Left lung (tissue), 14 donors: Measurements from ENCODE around the gene CDK5R1. TPM values are rescaled to one million over a fixed set of nuclear protein-coding genes. Genes with fewer than 3 reads are reported as not detected.

Experiments
- ATAC-seq: fragments of 200-7000 bp; cut with Tn5 transposase; one replicate; pipeline ENCODE4 v1.9.1; 2020; ENCODE audit warnings: moderate library complexity
- DNase-seq, 4 donors: peaks; one replicate each; pipeline ENCODE4 v3.0.0-alpha.2; 2013 to 2020
- H3K27ac ChIP-seq, 2 donors: fragments of 200-600 bp; sonication (generic) in 1 of 2; one replicate each; pipeline versions ENCODE4 v1.5.0 to v1.8.0; 2020 to 2021
- H3K27me3 ChIP-seq, 2 donors: fragments of 200-600 bp; sonication (generic) in 1 of 2; one replicate each; pipeline versions ENCODE4 v1.5.0 to v1.8.0; 2020 to 2021
- H3K36me3 ChIP-seq, 2 donors: fragments of 200-600 bp; sonication (generic) in 1 of 2; one replicate each; pipeline versions ENCODE4 v1.5.0 to v1.8.0; 2020 to 2021
- H3K4me1 ChIP-seq, 2 donors: fragments of 200-600 bp; one replicate each; pipeline ENCODE4 v1.8.0; 2021
- H3K4me3 ChIP-seq, 2 donors: fragments of 200-600 bp; sonication (generic) in 1 of 2; one replicate each; pipeline versions ENCODE4 v1.5.0 to v1.8.0; 2020 to 2021; ENCODE audit warnings: mild to moderate bottlenecking in 1 of 2
- H3K9me3 ChIP-seq, 2 donors: fragments of 200-600 bp; sonication (generic) in 1 of 2; one replicate each; pipeline versions ENCODE4 v1.5.0 to v1.8.0; 2020 to 2021
- intact Hi-C, 2 donors: fragments of 100-400 bp; cut with DNase I; formaldehyde crosslinking; loops; one replicate each; pipeline versions ENCODE4 v1.11.2 to v1.14.2; 2022
- long read RNA-seq, 12 donors: library from polyadenylated mRNA in 2 of 12; unstranded in 2 of 12; transcript quantifications; one replicate each; pipeline ENCODE4 v2.0.0 and lab custom pipeline, GENCODE V29; 2019 to 2026
- polyA plus RNA-seq, 6 donors: library from polyadenylated mRNA; unstranded; fragments of 120-200 nt; gene quantifications; one replicate each; pipeline ENCODE4 v1.2.1, GENCODE V29; 2013; ENCODE audit not compliant: insufficient read length in 6 of 6
- total RNA-seq, 2 donors: library from RNA; stranded (reverse); fragmentation: NEBNext Ultra II Directional; extraction: Animal tissue kit (Norgen Biotek cat#: 25700); gene quantifications; one replicate each; pipeline ENCODE4 v1.2.1, GENCODE V29; 2021
- TF ChIP-seq, protein P1 (sequence below), 2 donors: fragments of 200-600 bp; sonication (generic) in 1 of 2; IDR thresholded peaks; one replicate each; pipeline versions ENCODE4 v1.5.0 to v1.8.0; 2021; ENCODE audit warnings: antibody characterized with exemption in 2 of 2
- donor health status: DM: no; HTN: yes; CAD: no.
- donor health status: DM: no; HTN: no; CAD: no.

The CDK5R1 gene
- total RNA-seq (1 to 10 TPM; 1.3 to 1.5 TPM), polyA plus RNA-seq (1 to 10 TPM; 3.1 to 5.0 (median 4.2) TPM)
- long read RNA-seq, donor 1, full-length matches to known transcripts = 3 of 3 reads
- long read RNA-seq, donor 1, partial matches to known transcripts = 0 of 3 reads
- long read RNA-seq, donor 1, other reads (novel, unspliced or antisense) = 0 of 3 reads
- long read RNA-seq, donor 2, full-length matches to known transcripts = 4 of 4 reads
- long read RNA-seq, donor 2, partial matches to known transcripts = 0 of 4 reads
- long read RNA-seq, donor 2, other reads (novel, unspliced or antisense) = 0 of 4 reads
- long read RNA-seq, donor 3 = 0 reads
- long read RNA-seq, donor 4 = 0 reads
- long read RNA-seq, donor 5, full-length matches to known transcripts = 2 of 2 reads
- long read RNA-seq, donor 5, partial matches to known transcripts = 0 of 2 reads
- long read RNA-seq, donor 5, other reads (novel, unspliced or antisense) = 0 of 2 reads
- long read RNA-seq, donor 6, full-length matches to known transcripts = 2 of 2 reads
- long read RNA-seq, donor 6, partial matches to known transcripts = 0 of 2 reads
- long read RNA-seq, donor 6, other reads (novel, unspliced or antisense) = 0 of 2 reads
- long read RNA-seq, donor 7 = 0 reads
- long read RNA-seq, donor 8, full-length matches to known transcripts = 2 of 2 reads
- long read RNA-seq, donor 8, partial matches to known transcripts = 0 of 2 reads
- long read RNA-seq, donor 8, other reads (novel, unspliced or antisense) = 0 of 2 reads
- long read RNA-seq, donor 9 = 0 reads
- long read RNA-seq, donor 10 = 0 reads
- long read RNA-seq, donor 11 = 0 reads
- long read RNA-seq, donor 12, full-length matches to known transcripts = 2 of 2 reads
- long read RNA-seq, donor 12, partial matches to known transcripts = 0 of 2 reads
- long read RNA-seq, donor 12, other reads (novel, unspliced or antisense) = 0 of 2 reads

- Histone ChIP-seq H3K9me3 (no peaks in the 10 kb centered on the region), H3K4me1 (peaks cover 7 to 23% of the 10 kb centered on the region in 2 donors), H3K4me3 (peak within 1 kb of the TSS; percentile 40 to 49), H3K27me3 (peaks cover 0 to 16% of the 10 kb centered on the region in 2 donors), H3K36me3 (peaks cover 0 to 34% of the 10 kb centered on the region in 2 donors), H3K27ac (peak within 1 kb of the TSS; percentile 57 to 66)
- DNase-seq (peak in 3 of 4 donors; percentile 63 to 91 (median 68)), ATAC-seq (peak; percentile 61)
- TF ChIP-seq, protein P1, sequence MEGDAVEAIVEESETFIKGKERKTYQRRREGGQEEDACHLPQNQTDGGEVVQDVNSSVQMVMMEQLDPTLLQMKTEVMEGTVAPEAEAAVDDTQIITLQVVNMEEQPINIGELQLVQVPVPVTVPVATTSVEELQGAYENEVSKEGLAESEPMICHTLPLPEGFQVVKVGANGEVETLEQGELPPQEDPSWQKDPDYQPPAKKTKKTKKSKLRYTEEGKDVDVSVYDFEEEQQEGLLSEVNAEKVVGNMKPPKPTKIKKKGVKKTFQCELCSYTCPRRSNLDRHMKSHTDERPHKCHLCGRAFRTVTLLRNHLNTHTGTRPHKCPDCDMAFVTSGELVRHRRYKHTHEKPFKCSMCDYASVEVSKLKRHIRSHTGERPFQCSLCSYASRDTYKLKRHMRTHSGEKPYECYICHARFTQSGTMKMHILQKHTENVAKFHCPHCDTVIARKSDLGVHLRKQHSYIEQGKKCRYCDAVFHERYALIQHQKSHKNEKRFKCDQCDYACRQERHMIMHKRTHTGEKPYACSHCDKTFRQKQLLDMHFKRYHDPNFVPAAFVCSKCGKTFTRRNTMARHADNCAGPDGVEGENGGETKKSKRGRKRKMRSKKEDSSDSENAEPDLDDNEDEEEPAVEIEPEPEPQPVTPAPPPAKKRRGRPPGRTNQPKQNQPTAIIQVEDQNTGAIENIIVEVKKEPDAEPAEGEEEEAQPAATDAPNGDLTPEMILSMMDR (IDR thresholded peaks at IDR 0.05) = no peak
- intact Hi-C loops = loop anchor here in 1 of 2 donors (10.0 kb wide), 1 partner anchor 268 kb away; no protein-coding TSS in a partner anchor
Observed at GRCh38 chr17:32486701-32487472, at the start of gene CDK5R1. Gene CDK5R1 (plus strand): TSS chr17:32486993. CDS start chr17:32487621, 628 bp downstream.

DNA sequence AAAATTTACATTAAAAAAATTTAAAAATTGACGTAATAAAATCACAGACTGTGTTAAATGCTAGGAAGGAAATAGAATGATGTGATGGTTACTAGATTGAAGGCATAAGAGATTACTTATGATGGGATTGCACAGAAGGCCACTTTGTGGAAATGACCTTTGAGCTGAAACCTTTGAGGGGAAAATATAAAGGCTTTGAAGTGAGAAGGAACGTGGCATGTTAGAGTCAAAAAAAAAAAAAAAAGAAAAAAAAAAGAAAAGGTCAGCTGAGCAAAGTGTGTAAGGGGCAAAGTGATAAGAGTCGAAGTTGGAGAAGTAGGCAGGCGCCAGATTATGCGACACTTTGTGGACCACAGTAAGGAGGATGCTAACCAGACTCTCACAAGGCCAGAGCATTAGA, 46.1 kb upstream of the CDK5R1 start:
- no peak for ATAC-seq
- Histone ChIP-seq H3K27ac (no peak overlapping the region), H3K27me3 (no peaks in the 10 kb centered on the region), H3K4me1 (peaks cover 4 to 9% of the 10 kb centered on the region in 2 donors), H3K9me3 (no peaks in the 10 kb centered on the region), H3K36me3 (no peaks in the 10 kb centered on the region), H3K4me3 (no peak overlapping the region)
- TF ChIP-seq, protein P1 (IDR thresholded peaks at IDR 0.05) = no peak
- no peak for DNase-seq
- intact Hi-C loops = no loop called here

DNA sequence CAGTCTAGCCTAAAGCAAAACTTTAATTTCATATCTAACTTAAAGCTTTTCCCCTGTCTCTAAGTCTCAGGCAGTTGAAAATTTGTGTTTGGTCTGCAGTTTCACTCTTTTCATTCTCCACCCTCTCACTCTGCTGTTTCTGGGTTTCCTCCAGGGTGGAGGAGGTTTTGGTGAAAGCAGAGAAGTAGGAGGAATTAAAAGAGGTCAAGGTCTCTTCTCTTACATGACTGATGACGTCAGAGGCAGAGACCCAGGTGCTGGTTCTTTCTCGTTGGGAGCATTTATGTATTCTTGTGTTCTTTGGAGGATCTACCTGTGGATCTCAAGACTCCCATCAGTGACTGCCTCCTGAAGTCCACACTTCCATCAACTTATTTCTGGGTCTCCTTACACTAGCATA, 44.9 kb upstream of the CDK5R1 start:
- no peak overlapping the region for H3K27ac ChIP-seq
- no peaks in the 10 kb centered on the region for H3K9me3 ChIP-seq
- H3K4me1 ChIP-seq = peaks cover 10 to 21% of the 10 kb centered on the region in 2 donors
- peaks cover 0 to 1% of the 10 kb centered on the region in 2 donors for H3K36me3 ChIP-seq
- ATAC-seq (no peak), DNase-seq (no peak)
- intact Hi-C loops = no loop called here
- no peak overlapping the region for H3K4me3 ChIP-seq
- TF ChIP-seq, protein P1 (IDR thresholded peaks at IDR 0.05) = no peak
- H3K27me3 ChIP-seq = no peaks in the 10 kb centered on the region

DNA sequence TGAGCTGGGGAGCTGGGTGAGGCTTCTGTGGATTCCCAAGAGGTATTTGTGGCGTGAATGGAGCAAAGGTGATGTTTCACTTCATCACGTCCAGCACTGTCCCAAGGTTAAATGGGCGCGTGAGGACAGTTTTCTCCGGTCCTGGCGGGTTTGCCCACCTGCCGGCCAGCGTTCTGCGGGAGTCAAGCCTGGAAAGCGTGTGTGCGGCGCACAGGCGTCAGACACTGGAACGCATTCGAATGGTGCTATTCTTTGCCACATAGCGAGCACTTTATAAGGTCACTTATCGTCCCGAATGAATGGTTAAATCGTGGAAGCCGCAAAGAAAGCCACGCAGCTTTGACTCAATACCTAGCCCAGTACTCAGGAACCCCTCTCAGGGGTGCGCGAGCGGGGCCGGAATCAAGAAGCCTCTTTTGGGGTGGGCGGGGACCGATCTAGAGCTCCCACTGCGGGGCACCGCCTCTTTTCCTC, 42.9 kb upstream of the CDK5R1 start:
- H3K4me1 ChIP-seq = peaks cover 10 to 22% of the 10 kb centered on the region in 2 donors
- H3K27ac ChIP-seq = peak overlapping the region in 1 of 2 donors; percentile 86
- DNase-seq (no peak), ATAC-seq (peak; percentile 4)
- intact Hi-C loops = no loop called here
- TF ChIP-seq, protein P1 (IDR thresholded peaks at IDR 0.05) = no peak
- H3K36me3 ChIP-seq = peaks cover 3 to 21% of the 10 kb centered on the region in 2 donors
- no peaks in the 10 kb centered on the region for H3K27me3 ChIP-seq
- H3K9me3 ChIP-seq = no peaks in the 10 kb centered on the region
- H3K4me3 ChIP-seq = peak overlapping the region; percentile 86 to 100
